ENCODE data around the gene MEDAG.

The MEDAG gene

DNA sequence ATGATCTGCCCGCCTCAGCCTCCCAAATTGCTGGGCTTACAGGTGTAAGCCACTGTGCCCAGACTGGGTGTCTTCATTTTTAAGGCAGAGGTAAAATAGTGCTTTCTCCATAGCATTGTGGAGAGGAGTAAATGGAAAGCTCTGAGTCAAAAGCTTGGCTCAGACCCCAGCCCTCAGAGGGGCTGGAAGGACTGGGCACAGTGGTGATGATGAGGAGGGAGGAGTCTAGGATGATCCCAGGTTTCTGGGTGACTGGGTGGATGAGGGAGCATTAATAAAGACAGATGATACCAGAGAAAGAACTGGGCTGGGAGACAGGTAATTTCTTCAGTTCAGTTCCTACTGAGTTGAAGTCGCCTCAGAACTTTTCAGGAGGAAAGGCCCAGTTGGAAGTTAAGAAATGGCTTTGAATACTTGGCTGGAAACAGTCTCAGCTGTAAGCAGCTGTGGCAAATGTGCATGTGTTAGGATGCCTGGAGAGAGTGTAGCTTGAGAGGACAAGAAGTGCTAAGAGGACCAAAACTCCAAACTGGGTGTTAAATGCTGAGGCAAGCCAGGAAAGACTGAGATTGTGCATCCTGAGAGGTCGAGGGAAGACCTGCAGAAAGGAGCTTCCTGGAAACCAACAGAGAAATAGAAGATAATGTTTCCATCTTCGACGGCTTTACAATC lies 37.1 kb upstream of the MEDAG start:
- no peak for TF ChIP-seq CTCF (IDR thresholded peaks at IDR 0.05; ENCODE audit: extremely low read depth, missing control alignments)
- no peak for DNase-seq (ENCODE audit: low spot score)

DNA sequence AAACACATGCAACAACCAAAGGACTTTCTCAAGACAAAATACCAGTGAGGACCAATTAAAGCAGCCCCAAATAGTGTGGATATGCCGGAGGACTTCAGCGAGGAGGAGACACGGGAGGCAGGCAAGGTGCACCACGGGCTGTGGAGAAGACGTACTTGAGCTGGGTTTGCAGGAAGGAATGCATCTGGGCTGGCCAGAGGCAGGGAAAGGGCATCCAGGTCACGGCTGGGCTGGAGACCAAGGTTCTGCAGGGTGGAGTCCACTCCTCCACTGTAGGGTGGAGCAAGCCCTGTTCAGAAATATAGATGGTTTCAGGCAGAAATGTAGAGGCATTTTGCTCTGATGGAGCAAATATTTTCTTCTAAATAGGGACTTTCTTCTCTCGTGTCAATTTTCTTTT lies 36.6 kb upstream of the MEDAG start:
- DNase-seq (ENCODE audit: low spot score) = no peak
- TF ChIP-seq CTCF (IDR thresholded peaks at IDR 0.05; ENCODE audit: extremely low read depth, missing control alignments) = no peak

DNA sequence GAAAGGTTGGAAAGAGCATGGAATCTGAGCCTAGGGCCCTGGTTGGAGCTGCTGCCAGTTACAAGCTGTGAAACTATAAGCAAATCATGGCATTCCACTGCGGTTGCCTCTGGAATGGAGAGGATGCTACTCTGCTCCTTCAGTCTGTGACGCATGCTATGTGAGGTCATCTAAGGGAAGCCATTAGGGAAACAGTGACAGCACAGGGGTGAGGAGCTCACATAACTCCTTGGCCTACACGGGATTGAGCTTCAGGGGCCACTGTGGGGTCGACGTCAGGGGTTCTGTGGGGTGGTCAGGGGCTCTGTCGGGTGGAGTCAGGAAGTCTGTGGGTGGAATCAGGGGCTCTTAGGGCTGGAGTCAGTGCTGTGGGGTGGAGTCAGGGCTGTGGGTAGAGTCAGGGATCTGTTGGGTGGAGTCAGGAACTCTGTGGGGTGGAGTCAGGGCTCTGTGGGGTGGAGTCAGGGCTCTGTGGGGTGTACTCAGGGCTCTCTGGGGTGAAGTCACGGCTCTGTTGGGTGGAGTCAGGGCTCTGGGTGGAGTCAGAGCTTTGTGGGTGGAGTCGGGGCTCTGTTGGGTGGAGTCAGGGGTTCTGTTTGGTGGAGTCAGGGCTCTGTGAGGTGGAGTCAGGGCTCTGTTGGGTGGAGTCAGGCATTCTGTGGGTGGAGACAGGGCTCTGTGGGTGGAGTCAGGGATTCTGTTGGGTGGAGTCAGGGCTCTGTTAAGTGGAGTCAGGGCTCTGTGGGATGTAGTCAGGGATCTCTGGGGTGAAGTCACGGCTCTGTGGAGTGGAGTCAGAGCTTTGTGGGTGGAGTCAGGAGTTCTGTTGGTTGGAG lies 35.8 kb upstream of the MEDAG start:
- no peak for TF ChIP-seq CTCF (IDR thresholded peaks at IDR 0.05; ENCODE audit: extremely low read depth, missing control alignments)
- no peak for DNase-seq (ENCODE audit: low spot score)

DNA sequence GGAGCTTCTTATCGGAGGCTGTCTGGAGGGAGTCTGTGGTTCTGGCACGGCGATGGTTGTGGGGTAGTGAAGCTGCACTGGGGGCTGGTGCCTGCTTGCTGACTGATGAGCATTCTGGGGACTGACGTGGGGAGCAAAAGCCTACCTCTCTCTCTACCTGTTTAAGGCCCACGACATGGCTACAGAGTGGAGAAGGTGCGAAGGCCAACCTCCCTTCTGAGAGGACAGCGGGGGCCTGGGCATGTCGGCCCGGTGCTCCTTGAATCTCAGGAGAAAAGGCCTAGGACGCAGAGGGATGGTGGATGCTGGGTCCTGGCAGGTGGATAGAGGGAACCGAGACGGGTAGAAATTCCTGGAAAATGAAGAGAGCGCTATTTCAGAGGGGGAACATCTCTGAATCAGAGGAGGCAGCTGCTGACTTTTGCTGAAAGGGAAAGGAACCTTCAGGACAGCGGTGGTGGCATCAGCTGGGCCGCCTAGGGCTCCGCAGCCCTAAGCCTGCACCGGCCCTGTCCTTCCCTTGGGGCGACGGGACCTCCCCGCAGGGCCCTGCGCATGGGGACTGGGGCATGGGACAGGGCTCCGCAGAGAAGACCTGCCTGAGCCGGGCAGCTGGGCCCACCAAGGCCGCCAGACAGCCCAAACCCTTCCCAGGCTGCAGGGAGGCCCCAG lies 35.0 kb upstream of the MEDAG start:
- no peak for TF ChIP-seq CTCF (IDR thresholded peaks at IDR 0.05; ENCODE audit: extremely low read depth, missing control alignments)
- no peak for DNase-seq (ENCODE audit: low spot score)

DNA sequence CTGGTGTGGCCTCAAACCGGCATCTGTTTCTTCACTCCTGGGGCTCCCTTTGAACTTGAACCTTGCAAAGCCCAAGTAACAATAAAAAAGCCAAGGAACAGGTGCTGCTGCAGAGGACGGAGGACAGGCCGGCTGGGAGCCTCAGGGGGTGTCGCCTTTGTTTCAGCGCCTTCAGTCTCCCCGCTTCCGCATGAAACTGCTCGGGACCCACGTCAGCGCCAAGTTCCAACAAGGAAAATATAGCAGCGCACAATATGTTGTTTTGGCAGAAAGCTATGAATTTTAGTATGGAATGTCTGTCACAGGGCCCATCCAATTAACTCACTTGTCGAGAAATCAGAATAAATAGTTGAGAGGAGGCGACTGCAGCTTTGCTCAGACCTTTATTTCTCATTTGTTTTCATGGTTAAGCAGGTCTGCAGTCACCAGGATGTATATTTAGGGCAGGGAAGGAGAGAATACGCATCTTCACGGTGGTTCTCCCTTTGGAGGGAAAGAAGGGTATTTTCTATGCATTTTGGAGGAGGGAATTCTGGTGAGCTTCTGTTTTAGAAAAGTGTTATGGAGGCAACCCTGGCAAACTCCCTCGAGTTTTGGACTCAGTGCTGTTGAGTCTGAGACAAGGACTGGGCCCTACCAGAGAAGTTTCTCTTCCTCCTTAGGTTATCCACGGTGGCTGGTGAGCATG lies 34.3 kb upstream of the MEDAG start:
- DNase-seq (ENCODE audit: low spot score) = no peak
- TF ChIP-seq CTCF (IDR thresholded peaks at IDR 0.05; ENCODE audit: extremely low read depth, missing control alignments) = no peak

- TF ChIP-seq CTCF (IDR thresholded peaks at IDR 0.05; ENCODE audit: extremely low read depth, missing control alignments) = no peak
These were observed 33.8 kb upstream of the MEDAG start for GRCh38 chr13:30872276-30872594.

More at GRCh38 chr13:30872276-30872594, 33.8 kb upstream of the MEDAG start:
- DNase-seq (ENCODE audit: low spot score) = no peak

Data from GM20000 (cell line).